MM.1S (cell line): ENCODE data around the gene CERS6.

Experiments used
- DNase-seq: peaks from one replicate; pipeline ENCODE4 v3.0.0-alpha.2; 2015
- H2AFZ ChIP-seq: fragments of 300-600 bp; sonication (generic); 2 replicates; pipeline ENCODE4 v1.6.0; 2016; ENCODE audit warnings: antibody characterized with exemption, low read length
- H3F3A ChIP-seq: fragments of 300-600 bp; sonication (generic); 2 replicates; pipeline ENCODE4 v1.6.1; 2016; ENCODE audit warnings: mild to moderate bottlenecking, antibody characterized with exemption, low read length, moderate library complexity, mixed read lengths; ENCODE audit not compliant: insufficient read depth
- H3K27ac ChIP-seq: fragments of 300-600 bp; sonication (generic); 2 replicates; pipeline ENCODE4 v1.5.1; 2016; ENCODE audit warnings: mild to moderate bottlenecking, low read length
- H3K27me3 ChIP-seq: fragments of 300-600 bp; sonication (generic); replicated peaks from 2 replicates; pipeline ENCODE4 v1.6.0; 2016; ENCODE audit warnings: low read length; ENCODE audit not compliant: insufficient read depth
- H3K36me3 ChIP-seq: fragments of 300-600 bp; sonication (generic); replicated peaks from 2 replicates; pipeline ENCODE4 v1.6.1; 2016; ENCODE audit warnings: mild to moderate bottlenecking, low read length, mixed read lengths; ENCODE audit not compliant: insufficient read depth
- H3K4me1 ChIP-seq: fragments of 300-600 bp; sonication (generic); 2 replicates; pipeline ENCODE4 v1.6.1; 2016; ENCODE audit warnings: low read length, mixed read lengths
- H3K4me2 ChIP-seq: fragments of 300-600 bp; sonication (generic); 2 replicates; pipeline ENCODE4 v1.6.0; 2016; ENCODE audit warnings: low read depth, low read length
- H3K4me3 ChIP-seq: fragments of 300-600 bp; sonication (generic); 2 replicates; pipeline ENCODE4 v1.5.1; 2016; ENCODE audit warnings: low read length, mixed read lengths
- H3K79me2 ChIP-seq: fragments of 300-600 bp; sonication (generic); 2 replicates; pipeline ENCODE4 v1.6.1; 2016; ENCODE audit warnings: mixed run types, low read length, mixed read lengths
- H3K9ac ChIP-seq: fragments of 300-600 bp; sonication (generic); 2 replicates; pipeline ENCODE4 v1.6.1; 2016; ENCODE audit warnings: low read length, mixed read lengths
- H3K9me2 ChIP-seq: fragments of 300-600 bp; sonication (generic); replicated peaks from 2 replicates; pipeline ENCODE4 v1.6.1; 2016; ENCODE audit warnings: mild to moderate bottlenecking, low read length, mixed read lengths; ENCODE audit not compliant: insufficient read depth
- H3K9me3 ChIP-seq: fragments of 300-600 bp; sonication (generic); replicated peaks from 2 replicates; pipeline ENCODE4 v1.6.1; 2016; ENCODE audit warnings: mild to moderate bottlenecking, low read length, mixed read lengths; ENCODE audit not compliant: insufficient read depth
- H4K20me1 ChIP-seq: fragments of 300-600 bp; sonication (generic); 2 replicates; pipeline ENCODE4 v1.6.1; 2016; ENCODE audit warnings: mild to moderate bottlenecking, low read length, moderate library complexity, mixed read lengths; ENCODE audit not compliant: insufficient read depth
- EZH2 ChIP-seq: fragments of 300-600 bp; sonication (generic); optimal IDR thresholded peaks from 2 replicates; pipeline ENCODE3; 2017; ENCODE audit warnings: low read depth, mild to moderate bottlenecking, antibody characterized with exemption, low read length, mixed read lengths
- EZH2phosphoT487 ChIP-seq: fragments of 300-600 bp; sonication (generic); IDR thresholded peaks from 2 replicates; pipeline ENCODE4 v1.6.1; 2018; ENCODE audit warnings: antibody characterized with exemption, low read length
- TF ChIP-seq, protein P1 (sequence below): fragments of 300-600 bp; sonication (generic); IDR thresholded peaks from 2 replicates; pipeline ENCODE4 v1.5.1; 2016; ENCODE audit warnings: antibody characterized with exemption, low read length, mixed read lengths

CERS6 gene

DNA sequence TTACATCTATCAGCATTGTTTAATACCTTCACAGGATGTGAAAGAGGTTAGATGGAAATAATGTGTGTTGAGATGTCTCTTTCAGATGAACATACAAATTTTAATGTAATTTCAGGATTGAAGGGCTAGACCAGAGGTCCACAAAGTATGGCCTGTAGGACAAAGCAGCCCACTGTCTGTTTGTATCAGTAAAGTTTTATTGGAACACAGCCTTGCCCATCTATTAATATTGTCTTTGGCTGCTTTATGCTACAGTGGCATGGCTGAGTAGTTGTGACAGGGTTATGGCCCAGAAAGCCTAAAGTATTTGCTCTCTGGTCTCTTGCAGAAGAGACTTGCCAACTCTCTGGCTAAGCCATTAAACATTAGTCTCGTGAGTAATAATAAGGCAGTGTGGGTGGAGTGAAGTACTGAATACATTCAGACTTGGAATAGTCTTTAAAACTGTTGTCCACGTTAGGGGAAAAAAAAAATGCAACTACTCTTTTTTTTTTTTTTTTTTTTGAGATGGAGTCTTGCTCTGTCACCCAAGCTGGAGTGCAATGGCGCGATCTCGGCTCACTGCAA lies 271.9 kb downstream of the CERS6 start:
- Histone ChIP-seq H3K9me2 (no peaks in the 10 kb centered on the region), H2AFZ (no peak overlapping the region), H3K27ac (no peak overlapping the region), H3F3A (no peaks in the 10 kb centered on the region), H3K27me3 (no peaks in the 10 kb centered on the region), H3K4me1 (no peaks in the 10 kb centered on the region), H3K79me2 (no peaks in the 10 kb centered on the region), H4K20me1 (no peaks in the 10 kb centered on the region), H3K4me3 (no peak overlapping the region), H3K4me2 (no peak overlapping the region), H3K36me3 (no peaks in the 10 kb centered on the region), H3K9ac (no peak overlapping the region), H3K9me3 (no peaks in the 10 kb centered on the region)
- no peak for TF ChIP-seq EZH2
- TF ChIP-seq, protein P1, sequence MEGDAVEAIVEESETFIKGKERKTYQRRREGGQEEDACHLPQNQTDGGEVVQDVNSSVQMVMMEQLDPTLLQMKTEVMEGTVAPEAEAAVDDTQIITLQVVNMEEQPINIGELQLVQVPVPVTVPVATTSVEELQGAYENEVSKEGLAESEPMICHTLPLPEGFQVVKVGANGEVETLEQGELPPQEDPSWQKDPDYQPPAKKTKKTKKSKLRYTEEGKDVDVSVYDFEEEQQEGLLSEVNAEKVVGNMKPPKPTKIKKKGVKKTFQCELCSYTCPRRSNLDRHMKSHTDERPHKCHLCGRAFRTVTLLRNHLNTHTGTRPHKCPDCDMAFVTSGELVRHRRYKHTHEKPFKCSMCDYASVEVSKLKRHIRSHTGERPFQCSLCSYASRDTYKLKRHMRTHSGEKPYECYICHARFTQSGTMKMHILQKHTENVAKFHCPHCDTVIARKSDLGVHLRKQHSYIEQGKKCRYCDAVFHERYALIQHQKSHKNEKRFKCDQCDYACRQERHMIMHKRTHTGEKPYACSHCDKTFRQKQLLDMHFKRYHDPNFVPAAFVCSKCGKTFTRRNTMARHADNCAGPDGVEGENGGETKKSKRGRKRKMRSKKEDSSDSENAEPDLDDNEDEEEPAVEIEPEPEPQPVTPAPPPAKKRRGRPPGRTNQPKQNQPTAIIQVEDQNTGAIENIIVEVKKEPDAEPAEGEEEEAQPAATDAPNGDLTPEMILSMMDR = no peak
- TF ChIP-seq EZH2phosphoT487 = no peak
- DNase-seq = no peak

DNA sequence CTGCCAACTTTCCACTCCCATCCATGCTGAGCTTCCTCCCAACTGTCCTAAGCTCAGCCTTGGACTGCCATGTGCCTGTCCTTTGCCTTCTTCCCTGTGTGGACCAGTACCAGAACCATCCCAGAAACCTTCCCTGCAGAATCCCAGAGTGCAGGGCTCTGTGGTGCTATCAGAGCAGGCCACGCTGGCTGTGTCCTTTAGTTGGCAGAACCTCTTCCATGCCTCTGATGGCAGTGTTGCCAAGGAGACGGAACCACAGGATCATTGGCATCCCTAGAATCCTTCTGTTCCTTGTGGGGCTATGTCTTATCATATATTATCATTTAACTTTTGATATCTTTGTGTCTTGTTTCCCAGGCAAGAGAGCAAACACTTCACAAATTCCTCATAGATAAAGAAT lies 273.4 kb downstream of the CERS6 start:
- H3K4me1 ChIP-seq = no peaks in the 10 kb centered on the region
- DNase-seq = no peak
- no peaks in the 10 kb centered on the region for H3K9me2 ChIP-seq
- no peak overlapping the region for H3K9ac ChIP-seq
- no peaks in the 10 kb centered on the region for H3K36me3 ChIP-seq
- no peaks in the 10 kb centered on the region for H4K20me1 ChIP-seq
- H3K27me3 ChIP-seq = no peaks in the 10 kb centered on the region
- no peaks in the 10 kb centered on the region for H3K79me2 ChIP-seq
- no peak for TF ChIP-seq EZH2phosphoT487
- TF ChIP-seq, protein P1 = no peak
- no peak for TF ChIP-seq EZH2
- no peak overlapping the region for H3K27ac ChIP-seq
- H2AFZ ChIP-seq = no peak overlapping the region
- H3F3A ChIP-seq = no peaks in the 10 kb centered on the region
- no peak overlapping the region for H3K4me3 ChIP-seq
- H3K4me2 ChIP-seq = no peak overlapping the region
- H3K9me3 ChIP-seq = no peaks in the 10 kb centered on the region

DNA sequence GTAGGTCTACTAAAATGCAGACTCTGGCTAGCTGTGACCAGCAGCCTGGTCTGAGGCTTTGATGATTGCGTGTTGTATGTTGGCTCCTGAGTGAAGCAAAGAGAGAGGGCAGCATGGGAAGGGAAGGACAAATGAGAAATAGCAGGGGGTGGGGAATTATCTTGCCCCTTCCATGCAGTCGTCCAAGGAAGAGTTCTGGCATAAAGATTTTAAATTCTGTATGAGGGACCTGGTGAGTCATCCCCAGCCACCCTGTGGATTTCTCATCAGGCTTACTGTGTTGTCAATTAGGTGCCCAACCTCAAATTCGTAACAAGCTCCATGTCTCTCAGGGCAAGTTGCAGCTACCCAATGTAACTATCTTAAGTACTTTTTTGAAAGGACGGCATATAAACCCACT lies 274.3 kb downstream of the CERS6 start:
- Histone ChIP-seq H3K4me3 (no peak overlapping the region), H3F3A (no peaks in the 10 kb centered on the region), H3K36me3 (no peaks in the 10 kb centered on the region), H2AFZ (no peak overlapping the region), H3K27me3 (no peaks in the 10 kb centered on the region), H3K9me3 (no peaks in the 10 kb centered on the region), H3K4me1 (no peaks in the 10 kb centered on the region), H3K79me2 (no peaks in the 10 kb centered on the region), H3K9ac (no peak overlapping the region), H3K27ac (no peak overlapping the region), H3K9me2 (no peaks in the 10 kb centered on the region), H3K4me2 (no peak overlapping the region), H4K20me1 (no peaks in the 10 kb centered on the region)
- no peak for TF ChIP-seq EZH2phosphoT487
- TF ChIP-seq, protein P1 = no peak
- TF ChIP-seq EZH2 = no peak
- no peak for DNase-seq
